ENCODE measurements around the gene LSAMP. TPM values are rescaled to one million over a fixed set of nuclear protein-coding genes. Genes with fewer than 3 reads are reported as not detected.

Gene LSAMP
- total RNA-seq, 3 donors from 2014 or later, result 0.78 to 39.8 (median 1.9) TPM

- H3K9me3 ChIP-seq, result no peaks in the 10 kb centered on the region
- DNase-seq (no peak), ATAC-seq (no peak)
- H3K36me3 ChIP-seq (ENCODE audit: low read depth), result no peaks in the 10 kb centered on the region
- H3K4me1 ChIP-seq (ENCODE audit: low read depth), result no peaks in the 10 kb centered on the region
- no peak overlapping the region for H3K4me3 ChIP-seq
- TF ChIP-seq CTCF (IDR thresholded peaks at IDR 0.05), result no peak
- intact Hi-C loops (cut with DNase I, micrococcal nuclease), result no loop called here
These were observed 268.2 kb downstream of the LSAMP start for GRCh38 chr3:116176974-116177555.

DNA sequence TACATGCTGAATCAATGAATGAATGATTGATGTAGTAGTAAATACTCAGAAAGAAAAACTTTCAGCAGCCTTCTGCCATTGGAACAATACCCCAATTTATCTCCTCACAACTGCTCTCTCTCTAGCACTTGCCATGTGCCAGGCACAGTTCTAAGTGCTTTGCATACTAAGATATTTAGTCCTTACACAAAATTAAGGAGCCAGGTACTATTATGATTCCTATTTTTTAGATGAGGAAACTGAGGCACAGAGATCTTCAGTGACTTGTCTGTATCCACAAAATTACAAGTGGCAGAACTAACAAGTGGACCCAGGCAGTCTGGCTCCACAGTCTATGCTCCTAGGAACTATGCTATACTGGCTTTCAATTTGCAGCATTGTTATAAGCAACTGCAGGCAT, 279.2 kb downstream of the LSAMP start:
- no peaks in the 10 kb centered on the region for H3K9me3 ChIP-seq
- DNase-seq, result no peak
- no peak for TF ChIP-seq CTCF (IDR thresholded peaks at IDR 0.05)
- ATAC-seq, result no peak
- no peaks in the 10 kb centered on the region for H3K4me1 ChIP-seq (ENCODE audit: low read depth)
- H3K4me3 ChIP-seq, result no peak overlapping the region
- no peaks in the 10 kb centered on the region for H3K36me3 ChIP-seq (ENCODE audit: low read depth)
- intact Hi-C loops (cut with DNase I, micrococcal nuclease), result no loop called here

DNA sequence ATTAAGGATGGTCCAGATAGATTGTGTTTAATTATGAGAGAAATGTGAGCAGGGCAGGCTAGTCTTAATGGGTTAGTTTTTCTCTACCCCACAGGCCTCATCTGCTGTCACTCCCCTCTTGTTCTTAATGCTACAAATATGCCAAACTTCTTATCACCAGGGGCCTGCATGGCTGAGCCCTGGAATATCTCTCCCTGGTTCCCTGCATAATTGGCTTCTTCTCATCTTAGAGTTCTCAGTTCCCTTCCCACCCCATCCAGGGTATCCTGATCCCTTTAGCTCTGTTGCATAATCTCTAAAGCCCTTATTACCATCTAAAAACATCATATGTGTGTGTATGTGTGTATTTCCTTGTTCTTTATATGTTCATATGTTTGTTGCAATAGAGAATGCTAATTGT, 279.6 kb downstream of the LSAMP start:
- H3K36me3 ChIP-seq (ENCODE audit: low read depth), result no peaks in the 10 kb centered on the region
- no peaks in the 10 kb centered on the region for H3K9me3 ChIP-seq
- ATAC-seq (no peak), DNase-seq (no peak)
- intact Hi-C loops (cut with DNase I, micrococcal nuclease), result no loop called here
- no peak overlapping the region for H3K4me3 ChIP-seq
- H3K4me1 ChIP-seq (ENCODE audit: low read depth), result no peaks in the 10 kb centered on the region
- TF ChIP-seq CTCF (IDR thresholded peaks at IDR 0.05), result no peak

GRCh38 chr3:116165135-116165534, 280.2 kb downstream of the LSAMP start:
- intact Hi-C loops (cut with DNase I, micrococcal nuclease), result no loop called here
- no peaks in the 10 kb centered on the region for H3K36me3 ChIP-seq (ENCODE audit: low read depth)
- H3K4me1 ChIP-seq (ENCODE audit: low read depth), result no peaks in the 10 kb centered on the region
- ATAC-seq, result no peak
- H3K9me3 ChIP-seq, result no peaks in the 10 kb centered on the region
- no peak for TF ChIP-seq CTCF (IDR thresholded peaks at IDR 0.05)
- no peak overlapping the region for H3K4me3 ChIP-seq
- DNase-seq, result no peak

- no peak overlapping the region for H3K4me3 ChIP-seq
- no peaks in the 10 kb centered on the region for H3K36me3 ChIP-seq (ENCODE audit: low read depth)
- H3K4me1 ChIP-seq (ENCODE audit: low read depth), result no peaks in the 10 kb centered on the region
- no peaks in the 10 kb centered on the region for H3K9me3 ChIP-seq
- intact Hi-C loops (cut with DNase I, micrococcal nuclease), result no loop called here
- ATAC-seq (no peak), DNase-seq (no peak)
- TF ChIP-seq CTCF (IDR thresholded peaks at IDR 0.05), result no peak
These were observed 281.2 kb downstream of the LSAMP start for GRCh38 chr3:116164039-116164438.
